Activated CD4-positive, CD25-positive, alpha-beta regulatory T cell treated with anti-CD3 and anti-CD28 coated beads, Interleukin-2, amount 50 U/mL, for 24 hours (primary cell): ENCODE measurements around the gene PRKAR2B.
"Not testable (repeated sequence)": the region's sequence is repeated elsewhere in the genome, so short reads cannot be mapped to it uniquely, and the experiment has no call there.

Experiments used
- ATAC-seq, 2 donors: fragments of 150-1000 bp; cut with Tn5 transposase; one replicate each; pipeline ENCODE4 v1.10.0; 2021; ENCODE audit warnings: mild to moderate bottlenecking in 1 of 2, moderate library complexity in 1 of 2

PRKAR2B gene

GRCh38 chr7:107048783-107049418, 4.4 kb downstream of the PRKAR2B start:
- no peak for ATAC-seq

DNA sequence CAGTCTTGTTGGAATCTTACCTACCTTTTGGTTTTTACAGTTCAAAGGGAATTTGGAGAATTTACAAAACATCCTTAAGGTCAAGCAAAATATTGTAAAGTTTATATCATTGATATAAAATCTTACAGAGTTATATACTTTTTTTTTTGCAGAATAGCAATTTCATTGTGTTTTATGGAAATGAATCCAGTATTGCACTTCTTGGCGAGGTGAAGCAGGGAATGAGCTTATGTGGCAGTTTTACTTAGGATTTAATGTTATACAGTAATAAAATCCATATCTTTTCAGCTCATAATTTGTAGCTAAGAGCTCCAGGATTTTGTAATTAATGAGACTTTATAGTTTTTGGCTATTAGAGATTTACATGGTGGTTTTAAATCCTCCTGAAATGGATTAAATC, 5.0 kb downstream of the PRKAR2B start:
- ATAC-seq = no peak

DNA sequence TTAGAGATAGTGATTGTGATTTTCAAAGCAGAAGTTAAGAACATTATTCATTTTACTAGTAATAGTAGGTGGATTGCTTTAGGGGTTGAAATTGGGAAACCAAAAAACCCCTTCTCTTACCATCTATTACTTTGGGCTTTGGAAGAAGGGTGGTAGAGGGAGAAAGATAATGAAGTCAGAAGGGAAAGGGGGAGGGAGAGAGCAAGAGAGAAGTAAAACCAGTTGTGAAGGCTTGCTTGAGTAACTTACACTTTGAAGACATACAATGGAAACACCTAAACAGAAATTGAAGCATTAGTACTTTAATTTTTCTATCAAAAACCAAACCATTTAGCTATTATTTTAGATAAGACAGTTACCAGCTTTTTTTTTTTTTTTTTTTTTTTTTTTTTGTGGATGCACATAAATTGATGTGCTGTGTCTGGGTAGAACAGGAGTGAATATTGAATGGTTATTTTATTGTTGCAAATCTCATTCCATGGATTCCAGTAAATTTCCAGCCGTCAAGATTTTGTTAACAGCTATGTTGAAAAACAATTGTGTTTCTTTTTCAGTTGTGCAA, 5.5 kb downstream of the PRKAR2B start:
- ATAC-seq = no peak

DNA sequence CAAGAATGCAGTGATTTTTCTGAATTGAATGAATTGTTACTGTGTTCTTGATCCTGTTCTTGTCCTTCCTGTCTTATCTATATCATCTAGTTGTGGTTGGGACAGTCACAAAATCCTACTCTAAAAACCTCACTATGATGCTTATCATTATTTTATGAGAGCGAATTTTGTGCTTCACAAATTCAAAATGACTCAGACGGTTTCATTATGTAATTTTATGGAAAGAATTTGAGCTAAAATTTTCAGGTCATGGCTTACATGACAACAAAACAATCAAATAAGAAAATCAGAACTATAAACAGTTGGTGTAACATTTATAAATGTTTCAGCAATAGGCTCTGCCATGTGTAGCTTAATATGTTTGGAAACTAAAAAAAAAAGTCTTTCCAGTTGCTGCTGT, 6.9 kb downstream of the PRKAR2B start:
- ATAC-seq = no peak

DNA sequence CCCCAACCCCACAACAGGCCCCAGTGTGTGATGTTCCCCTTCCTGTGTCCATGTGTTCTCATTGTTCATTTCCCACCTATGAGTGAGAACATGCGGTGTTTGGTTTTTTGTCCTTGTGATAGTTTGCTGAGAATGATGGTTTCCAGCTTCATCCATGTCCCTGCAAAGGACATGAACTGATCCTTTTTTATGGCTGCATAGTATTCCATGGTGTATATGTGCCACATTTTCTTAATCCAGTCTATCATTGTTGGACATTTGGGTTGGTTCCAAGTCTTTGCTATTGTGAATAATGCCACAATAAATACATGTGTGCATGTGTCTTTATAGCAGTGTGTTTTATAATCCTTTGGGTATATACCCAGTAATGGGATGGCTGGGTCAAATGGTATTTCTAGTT, 10.5 kb downstream of the PRKAR2B start:
- not testable (repeated sequence) for ATAC-seq

- not testable (repeated sequence) for ATAC-seq
Observed at GRCh38 chr7:107056058-107056457, 11.6 kb downstream of the PRKAR2B start.

DNA sequence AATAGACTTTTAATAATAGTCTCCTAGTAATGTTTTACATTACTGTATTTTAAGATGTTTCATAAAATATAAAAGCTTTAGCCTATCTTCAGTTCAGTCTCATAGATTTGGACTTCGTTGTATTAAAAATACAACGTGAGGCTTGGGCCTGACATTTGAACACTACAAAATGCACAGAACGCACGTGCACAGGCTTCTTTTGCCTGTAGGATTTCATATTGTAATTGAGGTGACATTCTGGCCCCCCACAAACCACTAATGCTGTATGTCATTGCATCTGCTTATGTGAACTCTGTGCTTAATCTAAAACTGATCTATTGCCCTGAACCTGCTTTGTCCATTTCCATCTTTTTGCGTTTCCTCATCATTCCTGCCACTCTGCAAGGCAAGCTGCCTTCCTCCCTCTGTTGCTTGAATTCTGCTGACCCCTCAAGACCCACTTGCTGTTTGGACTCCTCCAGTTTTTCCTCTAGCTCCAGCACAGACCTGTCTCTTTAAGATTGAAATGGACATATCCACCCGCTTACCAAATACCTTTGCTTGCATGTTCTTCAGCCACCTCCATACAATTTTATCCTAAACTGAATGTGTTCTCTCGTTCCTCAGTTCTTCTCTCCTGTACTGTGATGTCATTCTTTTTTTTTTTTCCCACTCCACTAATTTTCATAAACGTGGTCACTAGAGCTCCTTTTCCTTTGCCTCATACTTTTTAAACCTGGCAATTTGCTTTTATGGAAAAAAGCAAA, 12.4 kb downstream of the PRKAR2B start:
- no peak for ATAC-seq

DNA sequence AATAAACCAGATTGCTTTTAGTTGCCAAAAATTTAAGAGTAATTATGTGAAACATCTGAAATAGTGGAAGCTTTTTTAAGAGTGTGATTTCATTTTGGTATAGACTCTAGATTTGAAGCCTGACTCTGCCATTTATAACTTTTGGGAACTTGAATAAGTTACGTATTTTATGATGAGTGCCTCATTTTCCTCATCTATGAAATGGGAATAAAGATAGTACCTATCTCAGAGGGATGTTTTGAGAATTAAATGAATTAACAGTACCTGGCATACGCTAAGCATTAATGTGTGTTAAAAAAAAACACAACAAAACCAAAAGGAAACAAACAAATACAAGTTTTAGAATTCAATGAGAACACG, 12.9 kb downstream of the PRKAR2B start:
- ATAC-seq = no peak

- ATAC-seq = no peak
Observed at GRCh38 chr7:107059468-107059867, 15.0 kb downstream of the PRKAR2B start.

DNA sequence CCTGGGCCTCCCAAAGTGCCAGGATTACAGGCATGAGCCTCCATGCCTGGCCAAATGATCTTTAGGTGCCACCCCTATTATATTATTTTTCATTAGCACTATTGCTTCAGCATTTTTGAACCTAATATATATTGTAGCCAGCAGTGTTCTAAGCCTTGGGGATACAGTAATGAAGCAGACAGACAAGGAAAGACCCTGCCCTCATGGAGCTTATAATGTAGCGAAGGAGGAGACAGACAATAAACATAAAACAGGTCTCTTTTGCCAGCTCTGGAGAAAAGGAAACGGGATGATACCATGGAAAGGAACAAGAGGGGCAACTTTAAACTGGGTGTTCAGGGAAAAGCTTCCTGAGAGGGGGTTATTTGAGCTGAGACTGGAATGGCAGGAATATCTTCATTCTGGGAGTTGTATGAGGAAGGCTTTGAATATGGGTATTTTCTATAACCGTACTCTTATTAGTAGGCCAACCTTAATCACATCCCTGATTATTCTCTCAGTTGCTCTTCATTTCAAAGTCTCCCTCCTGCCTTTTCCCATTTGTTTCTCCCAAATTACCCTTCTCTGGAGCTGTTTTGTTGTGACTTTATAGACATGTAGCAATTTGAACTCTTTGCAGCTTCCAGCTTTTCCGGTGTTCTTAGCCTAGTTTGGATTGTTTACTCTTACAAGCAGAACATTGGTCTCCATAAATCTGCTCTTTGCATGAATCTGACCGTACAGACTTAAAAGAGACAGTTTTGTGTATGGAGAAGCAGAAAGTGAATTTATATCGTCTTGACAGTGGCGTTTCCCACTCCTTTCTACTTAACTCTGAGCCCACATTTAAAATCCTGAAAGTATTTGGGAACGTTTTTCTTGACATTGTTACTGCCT, 19.0 kb downstream of the PRKAR2B start:
- ATAC-seq = no peak

DNA sequence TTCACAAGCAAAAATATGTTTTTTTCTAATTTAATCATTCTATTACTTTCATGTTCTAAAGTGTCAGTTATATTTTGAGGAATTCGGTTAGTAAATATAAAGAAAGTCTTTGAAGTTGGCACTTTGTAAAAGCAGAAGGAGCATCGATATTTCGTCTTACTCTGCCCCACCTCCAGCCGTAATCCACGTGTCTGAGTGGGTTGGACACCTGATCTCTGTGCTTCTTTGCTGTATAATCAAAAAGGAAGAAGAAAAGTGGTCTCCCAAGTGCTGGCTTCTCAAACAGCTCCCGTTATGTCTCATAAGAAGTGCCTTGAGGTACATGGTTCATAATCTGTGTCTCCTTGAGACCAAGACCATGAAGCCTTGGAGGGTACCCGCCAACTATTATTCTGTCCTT, 19.8 kb downstream of the PRKAR2B start:
- no peak for ATAC-seq

DNA sequence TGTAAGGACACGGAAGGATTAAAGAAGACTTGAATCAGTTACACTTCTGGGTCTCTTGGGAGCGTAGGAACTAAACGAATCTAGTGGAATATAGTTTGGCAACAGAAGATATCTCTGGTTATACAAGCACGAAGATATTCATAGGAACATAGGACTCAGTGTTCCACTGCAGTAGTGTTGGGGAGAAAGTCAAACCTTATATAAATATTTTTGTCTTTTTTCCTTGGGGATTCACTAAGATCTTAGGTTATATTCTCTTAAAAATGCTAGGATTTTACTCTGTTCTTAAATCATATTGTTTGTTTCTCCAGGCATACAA, 21.4 kb downstream of the PRKAR2B start:
- ATAC-seq = no peak

DNA sequence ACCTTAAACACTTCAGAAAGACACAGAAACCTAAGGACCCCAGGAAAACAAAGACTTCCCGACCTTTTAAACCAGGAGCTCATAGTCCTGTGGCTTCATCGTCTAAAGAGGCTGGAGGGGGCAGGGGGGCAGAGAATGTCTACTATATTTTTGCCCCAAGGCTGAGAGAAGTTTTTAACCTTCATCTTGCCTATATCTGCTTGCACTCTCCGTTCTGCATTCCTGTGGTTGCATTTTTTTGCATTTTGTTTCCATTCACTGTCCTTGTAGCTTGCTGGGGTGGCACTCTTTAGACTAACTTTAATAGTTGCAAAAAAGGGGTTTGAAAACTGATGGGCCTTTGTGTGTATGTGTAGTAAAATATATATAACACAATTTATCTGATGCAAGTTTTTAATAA, 23.7 kb downstream of the PRKAR2B start:
- ATAC-seq = no peak

DNA sequence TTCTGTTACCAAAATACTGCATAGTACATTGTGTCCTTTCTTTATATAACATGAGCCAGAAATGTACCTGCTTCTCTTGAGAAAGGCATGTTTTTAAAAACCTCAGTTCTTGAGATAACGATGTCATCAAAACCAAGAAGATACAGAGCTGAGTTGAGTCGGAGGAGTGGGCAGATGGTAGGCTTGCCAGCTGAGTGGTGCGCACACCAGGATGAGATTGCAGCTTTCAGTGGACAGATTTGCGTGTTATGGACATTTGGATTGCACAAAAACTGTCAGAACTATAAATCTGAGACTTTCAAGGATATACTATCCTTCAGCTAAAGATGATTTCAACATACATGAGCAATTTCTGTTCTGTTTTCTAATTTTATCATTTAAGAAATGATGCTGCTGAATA, 25.0 kb downstream of the PRKAR2B start:
- no peak for ATAC-seq

DNA sequence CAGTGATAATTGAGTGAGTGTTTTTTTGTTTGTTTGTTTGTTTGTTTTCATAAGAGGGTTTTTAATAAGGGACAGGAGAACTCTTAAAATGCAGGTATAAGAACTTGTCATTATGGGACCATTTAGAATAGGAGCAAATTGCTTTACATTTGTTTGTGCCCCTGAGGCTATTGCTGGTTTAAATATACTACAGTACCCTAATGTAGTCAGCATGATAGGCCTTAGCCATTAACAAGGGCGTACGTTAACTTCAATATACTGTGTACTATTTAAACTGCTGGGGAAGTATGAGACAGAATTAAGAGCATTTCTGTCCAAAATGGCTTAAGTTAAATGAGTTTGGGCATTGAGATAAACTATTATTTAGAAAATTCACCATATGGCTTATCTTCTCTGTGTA, 26.2 kb downstream of the PRKAR2B start:
- no peak for ATAC-seq

DNA sequence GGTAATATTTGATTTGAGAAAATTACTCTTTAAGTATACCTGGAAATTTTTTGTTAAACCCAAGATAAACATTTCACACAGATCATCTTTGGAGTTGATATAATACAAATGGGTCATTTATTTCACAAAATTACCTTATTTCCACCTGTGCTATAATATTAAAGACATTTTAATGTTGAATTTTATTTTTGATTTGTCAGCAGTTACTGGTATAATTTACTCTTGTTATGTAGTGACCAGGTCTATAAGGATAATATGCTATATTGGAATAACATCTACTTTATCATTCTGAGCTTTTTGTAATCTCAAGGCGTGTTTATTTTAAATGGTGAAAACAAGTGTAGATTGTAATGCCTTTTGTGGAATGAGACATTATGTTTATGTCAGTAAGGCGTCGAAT, 26.6 kb downstream of the PRKAR2B start:
- ATAC-seq = no peak

- ATAC-seq = no peak
Observed at GRCh38 chr7:107072133-107072532, 27.6 kb downstream of the PRKAR2B start.

DNA sequence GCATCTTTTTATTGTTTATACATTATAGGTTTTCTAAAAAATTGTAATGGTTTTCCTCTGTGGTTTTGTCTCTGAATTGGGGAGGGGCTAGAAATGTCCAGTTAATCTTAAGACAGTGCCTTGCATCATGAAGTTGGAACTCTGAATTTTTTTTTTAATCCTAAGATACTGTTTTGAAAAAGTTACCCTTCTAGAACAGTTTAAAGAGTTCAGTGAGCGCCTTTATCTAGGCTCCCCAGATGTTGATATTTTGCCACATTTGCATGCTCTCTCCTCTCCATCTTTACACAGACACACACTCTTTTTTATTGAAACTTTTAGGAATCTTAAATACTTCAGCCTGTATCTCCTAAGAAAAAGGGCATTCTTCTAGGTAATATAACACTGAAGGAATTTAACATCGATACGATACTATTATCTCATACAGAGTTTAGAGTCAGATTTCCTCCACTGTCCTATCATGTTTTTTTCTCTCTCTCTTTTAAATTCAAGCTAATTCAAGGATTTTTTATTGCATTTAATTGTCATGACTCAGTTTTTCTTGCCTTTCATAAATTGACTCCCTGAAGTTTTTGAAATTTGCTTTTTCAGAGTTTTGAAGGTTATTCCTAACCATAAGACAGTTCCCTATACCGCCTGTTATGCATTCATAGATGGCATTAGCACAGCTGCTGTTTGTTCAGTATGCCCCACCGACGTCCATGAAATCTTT, 31.5 kb downstream of the PRKAR2B start:
- no peak for ATAC-seq

- no peak for ATAC-seq
Observed at GRCh38 chr7:107076781-107077698, 32.5 kb downstream of the PRKAR2B start.

DNA sequence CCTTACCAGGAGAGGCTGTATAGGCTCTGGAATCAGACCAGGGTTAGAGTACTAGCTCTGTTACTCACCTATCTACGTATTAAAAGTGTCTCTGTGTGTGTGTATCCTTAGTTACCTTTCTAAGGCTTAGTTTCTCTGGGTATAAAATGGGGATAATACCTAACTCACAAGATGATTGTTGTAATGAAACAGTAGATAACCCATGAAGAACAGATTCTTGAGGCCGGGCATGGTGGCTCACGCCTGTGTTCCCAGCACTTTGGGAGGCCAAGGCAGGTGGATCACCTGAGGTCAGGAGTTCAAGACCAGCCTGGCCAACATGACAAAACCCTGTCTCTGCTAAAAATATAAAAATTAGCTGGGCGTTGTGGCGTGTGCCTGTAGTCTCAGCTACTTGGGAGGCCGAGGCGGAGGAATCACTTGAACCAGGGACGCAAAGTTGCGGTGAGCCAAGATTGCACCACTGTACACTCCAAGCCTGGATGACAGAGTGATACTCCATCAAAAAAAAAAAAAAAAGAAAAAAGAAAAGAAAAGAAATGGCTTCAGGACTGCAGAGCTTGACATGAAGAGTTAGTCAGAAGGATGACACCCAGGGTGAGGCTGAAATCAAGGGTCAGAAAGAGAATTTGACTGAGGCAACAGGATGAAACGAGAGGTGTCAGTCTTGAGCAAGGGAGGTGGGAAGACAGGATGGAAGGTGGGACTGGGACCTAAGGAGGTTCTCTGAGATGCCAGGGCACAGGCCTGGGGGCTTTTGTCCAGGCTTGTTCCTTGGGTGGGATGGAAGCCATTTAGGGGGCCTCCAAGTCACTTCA, 33.4 kb downstream of the PRKAR2B start:
- ATAC-seq = no peak

GRCh38 chr7:107078517-107078966, 34.0 kb downstream of the PRKAR2B start:
- no peak for ATAC-seq
